Anterior cingulate cortex (tissue), 58 donors: ENCODE results near the gene MDFI.
A peak's percentile ranks its signal among the peaks of the same experiment; 100 is the strongest.

Source experiments
- DNase-seq, 58 donors: peaks; one replicate each; lab custom pipeline; 2025; lab: John Stamatoyannopoulos, UW

Gene MDFI

GRCh38 chr6:41630069-41630468 lies 8.2 kb upstream of the MDFI start:
- DNase-seq, result no peak

GRCh38 chr6:41630946-41631345 lies 7.3 kb upstream of the MDFI start:
- DNase-seq, result no peak

- DNase-seq, result no peak
Measured at GRCh38 chr6:41633056-41633634, 5.1 kb upstream of the MDFI start.

GRCh38 chr6:41634657-41635056 lies 3.6 kb upstream of the MDFI start:
- DNase-seq, result peak in 7 of 58 donors; percentile 6 to 53 (median 18)

- no peak for DNase-seq
Measured at GRCh38 chr6:41635365-41635764, 2.9 kb upstream of the MDFI start.

GRCh38 chr6:41636833-41637193 lies 1.5 kb upstream of the MDFI start:
- DNase-seq, result no peak

GRCh38 chr6:41637194-41638001 lies 870 bp upstream of the MDFI start:
- no peak for DNase-seq

- DNase-seq, result no peak
Measured at GRCh38 chr6:41638935-41639808, 904 bp downstream of the MDFI start.

- DNase-seq, result no peak
Measured at GRCh38 chr6:41639809-41640371, 1.6 kb downstream of the MDFI start.

- DNase-seq, result no peak
Measured at GRCh38 chr6:41640426-41640825, 2.2 kb downstream of the MDFI start.

- DNase-seq, result no peak
Measured at GRCh38 chr6:41641352-41641925, 3.2 kb downstream of the MDFI start.

- no peak for DNase-seq
Measured at GRCh38 chr6:41642090-41642959, 4.1 kb downstream of the MDFI start.

- no peak for DNase-seq
Measured at GRCh38 chr6:41642960-41643898, 5.0 kb downstream of the MDFI start.

GRCh38 chr6:41643899-41644269 lies 5.6 kb downstream of the MDFI start:
- DNase-seq, result no peak

- no peak for DNase-seq
Measured at GRCh38 chr6:41644297-41644879, 6.1 kb downstream of the MDFI start.

GRCh38 chr6:41645007-41645618 lies 6.8 kb downstream of the MDFI start:
- no peak for DNase-seq

GRCh38 chr6:41646026-41646795 lies 7.9 kb downstream of the MDFI start:
- DNase-seq, result no peak
